ENCODE data around the gene FFAR1.

Gene FFAR1

DNA sequence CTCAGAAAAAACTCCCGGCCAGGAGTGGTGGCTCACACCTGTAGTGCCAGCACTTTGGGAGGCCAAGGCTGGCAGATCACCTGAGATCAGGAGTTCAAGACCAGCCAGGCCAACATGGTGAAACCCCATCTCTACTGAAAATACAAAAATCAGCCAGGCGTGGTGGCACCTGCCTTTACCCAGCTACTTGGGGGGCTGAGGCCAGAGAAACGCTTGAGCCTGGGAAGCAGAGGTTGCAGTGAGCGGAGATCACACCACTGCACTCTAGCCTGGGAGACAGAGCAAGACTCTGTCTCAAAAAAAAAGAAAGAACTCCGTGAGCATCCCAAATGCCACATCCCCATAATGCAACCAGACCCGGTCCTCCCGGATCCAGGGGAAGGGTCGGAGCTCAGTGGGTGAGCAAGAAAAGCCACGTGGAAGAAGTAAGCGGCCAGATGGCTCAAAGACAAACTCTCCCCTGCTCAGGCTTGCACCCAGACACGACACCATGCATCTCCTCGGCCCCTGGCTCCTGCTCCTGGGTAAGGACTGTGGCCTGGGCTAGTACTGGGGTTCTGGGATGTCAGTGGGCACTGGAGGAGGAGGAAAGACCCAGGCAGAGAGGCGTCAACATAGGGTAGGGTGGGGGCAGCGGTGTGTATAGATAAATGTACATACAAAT lies 16.0 kb upstream of the FFAR1 start:
- no peak for DNase-seq (ENCODE audit: low read depth)
- no peak for TF ChIP-seq CTCF (IDR thresholded peaks at IDR 0.05; ENCODE audit: control insufficient read depth, extremely low read depth, insufficient read depth)
- no peak overlapping the region for H3K4me3 ChIP-seq (ENCODE audit: low read depth, low read length)

- no peak for DNase-seq (ENCODE audit: low read depth)
- H3K4me3 ChIP-seq (ENCODE audit: low read depth, low read length): no peak overlapping the region
- TF ChIP-seq CTCF (IDR thresholded peaks at IDR 0.05; ENCODE audit: control insufficient read depth, extremely low read depth, insufficient read depth): no peak
Measured at GRCh38 chr19:35332817-35333216, 14.9 kb upstream of the FFAR1 start.

DNA sequence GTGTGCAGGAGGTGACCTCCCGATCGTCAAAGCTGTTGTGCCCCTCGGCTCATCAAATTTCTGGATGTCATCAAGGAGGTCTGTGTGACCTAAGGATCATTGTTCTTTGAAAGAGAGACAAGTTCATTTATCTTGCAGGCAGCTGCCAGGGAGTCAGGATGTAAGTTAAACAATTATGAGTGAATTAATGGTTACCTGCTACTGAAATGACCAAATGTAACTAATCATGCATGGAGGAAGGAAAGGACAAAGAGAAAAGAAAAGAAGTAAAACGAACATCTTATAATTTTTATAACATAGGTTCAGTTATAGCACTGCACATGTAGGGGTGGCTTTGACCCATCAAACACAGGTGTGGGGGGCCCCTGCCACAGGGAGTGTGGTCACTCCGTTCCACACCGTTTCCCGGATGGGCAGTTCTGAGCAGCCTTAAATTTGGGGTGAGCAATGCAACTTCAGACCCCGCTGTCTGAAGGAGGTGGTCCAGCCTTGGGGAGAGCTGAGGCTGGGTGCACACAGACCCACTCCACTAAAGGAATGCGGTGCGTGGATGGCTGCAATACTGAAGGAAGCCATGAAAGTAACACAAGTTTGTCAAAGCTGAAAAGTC lies 13.5 kb upstream of the FFAR1 start:
- H3K4me3 ChIP-seq (ENCODE audit: low read depth, low read length): no peak overlapping the region
- no peak for TF ChIP-seq CTCF (IDR thresholded peaks at IDR 0.05; ENCODE audit: control insufficient read depth, extremely low read depth, insufficient read depth)
- DNase-seq (ENCODE audit: low read depth): no peak

- no peak for TF ChIP-seq CTCF (IDR thresholded peaks at IDR 0.05; ENCODE audit: control insufficient read depth, extremely low read depth, insufficient read depth)
- H3K4me3 ChIP-seq (ENCODE audit: low read depth, low read length): no peak overlapping the region
- no peak for DNase-seq (ENCODE audit: low read depth)
Measured at GRCh38 chr19:35336166-35336955, 11.3 kb upstream of the FFAR1 start.

DNA sequence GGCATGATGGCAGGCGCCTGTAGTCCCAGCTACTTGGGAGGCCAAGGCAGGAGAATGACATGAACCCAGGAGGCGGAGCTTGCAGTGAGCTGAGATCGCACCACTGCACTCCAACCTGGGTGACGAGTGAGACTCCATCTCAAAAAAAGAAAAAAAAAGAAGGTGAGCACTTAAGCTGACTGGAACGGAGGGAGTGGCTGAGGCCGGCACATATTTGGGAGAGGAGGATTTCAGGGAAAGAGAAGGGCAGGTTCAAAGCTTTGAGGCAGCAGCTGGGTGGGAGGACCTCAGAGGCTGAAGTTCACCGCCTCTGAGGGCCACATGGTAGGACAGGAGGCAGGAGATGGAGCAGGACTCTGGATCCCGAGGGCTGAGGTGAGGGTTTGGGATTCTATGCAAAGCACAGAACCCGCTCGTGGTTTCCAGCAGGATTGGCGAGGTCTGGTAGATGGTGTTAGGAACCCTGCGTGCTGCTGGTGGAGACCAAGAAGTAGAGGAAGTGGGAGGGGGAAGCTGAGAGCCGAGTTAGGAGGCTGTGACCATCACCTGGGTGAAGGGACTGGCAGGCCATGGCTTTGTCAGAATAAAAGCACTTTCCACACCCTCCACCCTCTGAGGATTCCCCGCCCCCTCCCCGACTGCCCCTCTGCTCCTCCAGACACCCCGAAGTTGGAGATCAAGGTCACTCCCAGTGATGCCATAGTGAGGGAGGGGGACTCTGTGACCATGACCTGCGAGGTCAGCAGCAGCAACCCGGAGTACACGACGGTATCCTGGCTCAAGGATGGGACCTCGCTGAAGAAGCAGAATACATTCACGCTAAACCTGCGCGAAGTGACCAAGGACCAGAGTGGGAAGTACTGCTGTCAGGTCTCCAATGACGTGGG lies 10.4 kb upstream of the FFAR1 start:
- no peak for DNase-seq (ENCODE audit: low read depth)
- no peak for TF ChIP-seq CTCF (IDR thresholded peaks at IDR 0.05; ENCODE audit: control insufficient read depth, extremely low read depth, insufficient read depth)
- H3K4me3 ChIP-seq (ENCODE audit: low read depth, low read length): no peak overlapping the region

DNA sequence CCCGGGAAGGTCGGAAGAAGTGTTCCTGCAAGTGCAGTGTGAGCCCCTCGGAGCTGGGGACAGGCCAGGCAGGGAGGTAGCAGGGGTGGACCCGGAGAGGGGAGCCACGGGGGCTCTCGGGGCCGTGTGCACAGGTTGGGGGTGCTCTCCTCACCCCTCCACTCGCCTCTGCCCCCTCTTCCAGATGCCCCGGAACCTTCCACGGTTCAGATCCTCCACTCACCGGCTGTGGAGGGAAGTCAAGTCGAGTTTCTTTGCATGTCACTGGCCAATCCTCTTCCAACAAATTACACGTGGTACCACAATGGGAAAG lies 9.8 kb upstream of the FFAR1 start:
- no peak for TF ChIP-seq CTCF (IDR thresholded peaks at IDR 0.05; ENCODE audit: control insufficient read depth, extremely low read depth, insufficient read depth)
- no peak overlapping the region for H3K4me3 ChIP-seq (ENCODE audit: low read depth, low read length)
- DNase-seq (ENCODE audit: low read depth): no peak

Data from LNCaP clone FGC (cell line).